H1 (cell line): ENCODE results near the gene MYO7B. TPM values are rescaled to one million over a fixed set of nuclear protein-coding genes. Genes with fewer than 3 reads are reported as not detected.

ENCODE experiments used
- CTCF ChIA-PET: fragments of 300-600 bp; sonication (Branson Sonifier 250); formaldehyde crosslinking; loops from one replicate; lab custom pipeline; 2021; ENCODE audit not compliant: partially characterized antibody; lab: Charles Lee
- POLR2A ChIA-PET: fragments of 300-600 bp; sonication (Branson Sonifier 250); formaldehyde crosslinking; loops from one replicate; lab custom pipeline; 2021; ENCODE audit warnings: inconsistent platforms; ENCODE audit not compliant: partially characterized antibody; lab: Charles Lee
- DNase-seq, 2 experiments: peaks; one replicate each; pipeline versions ENCODE4 v3.0.0 to v3.0.0-alpha.2; 2010 to 2022; ENCODE audit warnings: low spot score in 2 of 2, low read depth in 1 of 2, mixed read lengths in 1 of 2
- FAIRE-seq: peaks from 2 replicates; lab custom pipeline; 2011; peaks lifted over from hg19 to GRCh38; lab: Jason Lieb, UNC
- H2AFZ ChIP-seq: 2 replicates; pipeline ENCODE4 v1.8.1; 2012; ENCODE audit warnings: low read length, inconsistent platforms
- H2AK5ac ChIP-seq: 2 replicates; pipeline ENCODE4 v1.6.1; 2013; ENCODE audit warnings: low read depth, low read length
- H2BK120ac ChIP-seq: replicated peaks from 2 replicates; pipeline ENCODE3; 2013; ENCODE audit warnings: low read depth, low read length, inconsistent platforms
- H2BK12ac ChIP-seq: 2 replicates; pipeline ENCODE4 v1.6.1; 2013; ENCODE audit warnings: low read depth, low read length
- H2BK15ac ChIP-seq: 2 replicates; pipeline ENCODE4 v1.6.1; 2013; ENCODE audit warnings: low read length
- H2BK20ac ChIP-seq: 2 replicates; pipeline ENCODE4 v1.6.1; 2013; ENCODE audit warnings: low read length
- H2BK5ac ChIP-seq: 2 replicates; pipeline ENCODE4 v1.6.1; 2013; ENCODE audit warnings: low read depth, low read length
- H3K14ac ChIP-seq: 2 replicates; pipeline ENCODE4 v1.6.1; 2013; ENCODE audit warnings: inconsistent platforms; ENCODE audit not compliant: insufficient read length
- H3K18ac ChIP-seq: 2 replicates; pipeline ENCODE4 v1.6.1; 2013; ENCODE audit warnings: low read length; ENCODE audit errors: extremely low read depth
- H3K23ac ChIP-seq: 2 replicates; pipeline ENCODE4 v1.6.1; 2013; ENCODE audit warnings: inconsistent platforms; ENCODE audit not compliant: insufficient read length
- H3K23me2 ChIP-seq: 2 replicates; pipeline ENCODE4 v1.6.1; 2013; ENCODE audit warnings: low read depth, low read length
- H3K27ac ChIP-seq: 2 replicates; pipeline ENCODE4 v1.6.1; 2011; ENCODE audit warnings: low read depth, low read length, inconsistent platforms
- H3K27me3 ChIP-seq, 4 experiments: replicated peaks in 1 of 4; 1 replicate in 1 of 4; 2 replicates in 3 of 4; pipeline versions ENCODE4 v1.6.1 to v1.8.1; 2011 to 2013; ENCODE audit warnings: low read length in 3 of 4, mild to moderate bottlenecking in 3 of 4, inconsistent platforms in 2 of 4, mixed read lengths in 2 of 4, moderate library complexity in 1 of 4; ENCODE audit not compliant: control insufficient read depth in 3 of 4, insufficient read depth in 3 of 4; ENCODE audit errors: extremely low read depth in 1 of 4
- H3K36me3 ChIP-seq, 4 experiments: 2 replicates each; pipeline versions ENCODE4 v1.6.1 to v1.8.1; 2011 to 2013; ENCODE audit warnings: mild to moderate bottlenecking in 4 of 4, low read length in 3 of 4, moderate library complexity in 2 of 4, control low read depth in 1 of 4, inconsistent platforms in 1 of 4; ENCODE audit not compliant: insufficient read depth in 4 of 4, control insufficient read depth in 2 of 4
- H3K4ac ChIP-seq: replicated peaks from 2 replicates; pipeline ENCODE3; 2013; ENCODE audit warnings: low read length, low read depth, mixed read lengths, inconsistent platforms; ENCODE audit not compliant: insufficient read length
- H3K4me1 ChIP-seq, 4 experiments: replicated peaks in 1 of 4; 1 replicate in 1 of 4; 2 replicates in 3 of 4; pipeline versions ENCODE4 v1.6.1 to v1.8.1; 2011 to 2013; ENCODE audit warnings: low read length in 3 of 4, inconsistent platforms in 2 of 4, mixed read lengths in 1 of 4; ENCODE audit not compliant: insufficient read depth in 4 of 4, control insufficient read depth in 3 of 4
- H3K4me2 ChIP-seq, 2 experiments: 2 replicates each; pipeline versions ENCODE4 v1.6.1 to v1.8.1; 2011 to 2013; ENCODE audit warnings: low read depth in 2 of 2, low read length in 2 of 2, control low read depth in 1 of 2, inconsistent platforms in 1 of 2, mild to moderate bottlenecking in 1 of 2; ENCODE audit not compliant: insufficient read depth in 1 of 2
- H3K4me3 ChIP-seq, 4 experiments: fragments of 200-600, 300-600 bp in 1 of 4; sonication (generic), shearing (Covaris generic), sonication (Bioruptor Twin) in 1 of 4; 2 replicates each; pipeline versions ENCODE4 v1.5.1 to v1.8.1; 2011 to 2016; ENCODE audit warnings: low read length in 4 of 4, low read depth in 3 of 4, control low read depth in 2 of 4, inconsistent platforms in 2 of 4, mild to moderate bottlenecking in 2 of 4, mixed read lengths in 1 of 4, moderate library complexity in 1 of 4; ENCODE audit not compliant: insufficient read depth in 2 of 4; ENCODE audit errors: extremely low read depth in 1 of 4
- H3K56ac ChIP-seq: replicated peaks from 2 replicates; pipeline ENCODE3; 2013; ENCODE audit warnings: low read depth, mild to moderate bottlenecking, mixed read lengths, low read length, inconsistent platforms; ENCODE audit not compliant: insufficient read length
- H3K79me1 ChIP-seq: 2 replicates; pipeline ENCODE4 v1.6.1; 2013; ENCODE audit warnings: low read depth, low read length, control low read depth
- H3K79me2 ChIP-seq, 2 experiments: 2 replicates each; pipeline versions ENCODE4 v1.6.1 to v1.8.1; 2012 to 2013; ENCODE audit warnings: low read length in 2 of 2, mild to moderate bottlenecking in 2 of 2, inconsistent platforms in 1 of 2; ENCODE audit not compliant: insufficient read depth in 2 of 2, control insufficient read depth in 1 of 2
- H3K9ac ChIP-seq, 4 experiments: replicated peaks in 1 of 4; 1 replicate in 1 of 4; 2 replicates in 3 of 4; pipeline versions ENCODE4 v1.6.1 to v1.8.1; 2011 to 2013; ENCODE audit warnings: low read depth in 3 of 4, low read length in 3 of 4, control low read depth in 2 of 4, mild to moderate bottlenecking in 2 of 4, moderate library complexity in 2 of 4, inconsistent platforms in 1 of 4; ENCODE audit errors: extremely low read depth in 1 of 4
- H3K9me3 ChIP-seq, 2 experiments: 2 replicates each; pipeline versions ENCODE4 v1.6.1 to v1.8.1; 2012 to 2013; ENCODE audit warnings: mild to moderate bottlenecking in 2 of 2, moderate library complexity in 2 of 2, control low read depth in 1 of 2, inconsistent platforms in 1 of 2, low read depth in 1 of 2, low read length in 1 of 2, mixed read lengths in 1 of 2; ENCODE audit not compliant: insufficient read depth in 2 of 2
- H4K20me1 ChIP-seq, 2 experiments: replicated peaks in 1 of 2; 2 replicates each; pipeline versions ENCODE3 to v1.8.1; 2011 to 2013; ENCODE audit warnings: inconsistent platforms in 2 of 2, low read length in 2 of 2, mild to moderate bottlenecking in 1 of 2; ENCODE audit not compliant: insufficient read depth in 2 of 2, control insufficient read depth in 1 of 2
- H4K5ac ChIP-seq: 2 replicates; pipeline ENCODE4 v1.6.1; 2013; ENCODE audit warnings: low read length, low read depth, mixed read lengths, inconsistent platforms; ENCODE audit not compliant: insufficient read length
- H4K8ac ChIP-seq: 2 replicates; pipeline ENCODE4 v1.8.0; 2013; ENCODE audit warnings: mild to moderate bottlenecking, moderate library complexity, low read length, inconsistent platforms; ENCODE audit not compliant: insufficient read depth; ENCODE audit errors: extremely low read depth
- H4K91ac ChIP-seq: replicated peaks from 2 replicates; pipeline ENCODE3; 2013; ENCODE audit warnings: low read length, mixed read lengths, inconsistent platforms; ENCODE audit not compliant: insufficient read length
- BACH1 ChIP-seq: IDR thresholded peaks from 2 replicates; pipeline ENCODE4 v1.6.1; 2012; ENCODE audit warnings: low read length, improper control_type of control experiment
- E2F6 ChIP-seq: IDR thresholded peaks from 2 replicates; pipeline ENCODE4 v1.6.1; 2012; ENCODE audit warnings: inconsistent platforms
- POU5F1 ChIP-seq: IDR thresholded peaks from 2 replicates; pipeline ENCODE4 v1.6.1; 2011; ENCODE audit warnings: low read depth, mild to moderate bottlenecking, low read length, moderate library complexity
- RBBP5 ChIP-seq: IDR thresholded peaks from 2 replicates; pipeline ENCODE4 v1.7.1; 2012; ENCODE audit warnings: low read depth, mild to moderate bottlenecking, inconsistent platforms, low read length, moderate library complexity, borderline replicate concordance
- SIN3A ChIP-seq, 2 experiments: IDR thresholded peaks in 1 of 2; conservative IDR thresholded peaks in 1 of 2; 2 replicates each; pipeline ENCODE4 v1.6.1; 2011 to 2012; ENCODE audit warnings: low read length in 2 of 2, improper control_type of control experiment in 1 of 2, low read depth in 1 of 2, mild to moderate bottlenecking in 1 of 2
- SP2 ChIP-seq: IDR thresholded peaks from 2 replicates; pipeline ENCODE4 v1.6.1; 2012; ENCODE audit warnings: mild to moderate bottlenecking, low read length, inconsistent platforms
- TBP ChIP-seq: IDR thresholded peaks from 2 replicates; pipeline ENCODE4 v1.6.1; 2011; ENCODE audit warnings: low read depth, low read length, improper control_type of control experiment
- WGBS, 2 experiments: shearing (Covaris generic) in 1 of 2; methylation state at CpG; one replicate each; pipeline versions ENCODE4 v1.1.6 to v1.1.7; 2013 to 2015; ENCODE audit warnings: low lambda C conversion rate in 2 of 2, mixed read lengths in 2 of 2, inconsistent platforms in 1 of 2, low coverage in 1 of 2, missing lambda C conversion rate in 1 of 2; ENCODE audit not compliant: insufficient replicate concordance in 2 of 2, insufficient coverage in 1 of 2, insufficient read length in 1 of 2; ENCODE audit errors: extremely low coverage in 1 of 2, missing lambda C conversion rate in 1 of 2; 5-methylcytosine and 5-hydroxymethylcytosine counted together
- polyA plus RNA-seq, 7 experiments: library from polyadenylated mRNA; depleted of rRNA in 3 of 7; stranded (reverse) in 5 of 7; unstranded in 2 of 7; fragments of >200 nt in 5 of 7; fragments of 200-250 nt in 2 of 7; gene quantifications; 1 replicate in 5 of 7; 2 replicates in 1 of 7; 4 replicates in 1 of 7; pipeline versions ENCODE4 v1.2.1 to v1.2.3, GENCODE V29; 2011 to 2013; ENCODE audit warnings: missing spikeins in 2 of 7, mixed read lengths in 2 of 7
- total RNA-seq: library from RNA; stranded (reverse); fragmentation: NEBNext Ultra II Directional; extraction: Animal tissue kit (Norgen Biotek cat#: 25700); gene quantifications from 2 replicates; pipeline ENCODE4 v1.2.1, GENCODE V29; 2021

MYO7B gene
- total and polyA plus RNA-seq, 2 of the 8 experiments (the other 6 are each of a cell fraction or from before 2014, with no cell fraction given): not detected

GRCh38 chr2:127537644-127538043 lies 2.2 kb downstream of the MYO7B start:
- Histone ChIP-seq H3K27me3 (no peaks in the 10 kb centered on the region; a peak in 2 of 7 replicates), H3K23me2 (no peaks in the 10 kb centered on the region), H3K4ac (no peak overlapping the region), H3K4me1 (no peaks in the 10 kb centered on the region), H2BK20ac (no peak overlapping the region), H3K9me3 (no peaks in the 10 kb centered on the region), H2AK5ac (no peak overlapping the region), H3K79me1 (no peaks in the 10 kb centered on the region), H3K14ac (no peak overlapping the region), H3K4me2 (no peak overlapping the region), H3K56ac (no peak overlapping the region), H2BK5ac (no peak overlapping the region), H2AFZ (no peak overlapping the region), H3K18ac (no peak overlapping the region), H4K5ac (no peak overlapping the region), H2BK12ac (no peak overlapping the region), H3K27ac (no peak overlapping the region), H4K20me1 (no peaks in the 10 kb centered on the region), H3K9ac (no peak overlapping the region), H3K23ac (no peak overlapping the region), H4K8ac (peak overlapping the region; percentile 22; the same call in 1 of the 2 replicates), H2BK15ac (no peak overlapping the region), H3K36me3 (no peaks in the 10 kb centered on the region), H3K4me3 (no peak overlapping the region), H3K79me2 (no peaks in the 10 kb centered on the region), H4K91ac (no peak overlapping the region), H2BK120ac (no peak overlapping the region)
- 86% methylated on average over 5 of the region's 5 CpGs; no CpG with 5 or more reads in 1 of the 2 experiments for WGBS, 2 experiments
- ChIA-PET CTCF (interaction anchor here (1.2 to 2.3 kb wide), 4 partner anchors 9 to 102 kb away, joined by 3 to 7 read pairs (median 5); no protein-coding TSS in a partner anchor), POLR2A (interaction anchor here (2.2 kb wide), 1 partner anchor 11 kb away, joined by 7 read pairs; the partner anchor contains the start of gene IWS1)
- FAIRE-seq (no peak), DNase-seq (no peak)
- TF ChIP-seq POU5F1: no peak
- no peak for TF ChIP-seq SIN3A (conservative IDR thresholded peaks at IDR 0.05 in 1 of 2, IDR thresholded peaks at IDR 0.05 in 1 of 2; ENCODE audit: low read depth in 1 of 2, low read length in 2 of 2)
- TF ChIP-seq E2F6: no peak
- no peak for TF ChIP-seq BACH1
- no peak for TF ChIP-seq RBBP5
- no peak for TF ChIP-seq TBP
- no peak for TF ChIP-seq SP2
